ENCODE data around the gene NAPSA.
"Not testable (repeated sequence)": the region's sequence is repeated elsewhere in the genome, so short reads cannot be mapped to it uniquely, and the experiment has no call there.

Gene NAPSA

GRCh38 chr19:50402544-50403301 is 37.3 kb upstream of the NAPSA start:
- FAIRE-seq: no peak
- DNase-seq (ENCODE audit: insufficient read length, low spot score): no peak

GRCh38 chr19:50401605-50402450 is 36.4 kb upstream of the NAPSA start:
- FAIRE-seq: no peak
- TF ChIP-seq SPI1 (IDR thresholded peaks at IDR 0.05; ENCODE audit: low read depth, low read length): no peak
- no peak for TF ChIP-seq POLR2A (IDR thresholded peaks at IDR 0.05; ENCODE audit: low read depth, low read length)
- TF ChIP-seq POLR2AphosphoS5 (IDR thresholded peaks at IDR 0.05; ENCODE audit: low read depth, low read length): no peak
- TF ChIP-seq POU2F2 (IDR thresholded peaks at IDR 0.05; ENCODE audit: low read depth, low read length): no peak
- no peak for TF ChIP-seq TAF1 (IDR thresholded peaks at IDR 0.05; ENCODE audit: low read depth, low read length)
- no peak for TF ChIP-seq PAX5 (IDR thresholded peaks at IDR 0.05; ENCODE audit: insufficient read depth, low read length, severe bottlenecking)
- DNase-seq (ENCODE audit: insufficient read length, low spot score): no peak

More at GRCh38 chr19:50402544-50403301, 37.3 kb upstream of the NAPSA start:
- TF ChIP-seq SPI1 (IDR thresholded peaks at IDR 0.05; ENCODE audit: low read depth, low read length): no peak
- no peak for TF ChIP-seq POLR2A (IDR thresholded peaks at IDR 0.05; ENCODE audit: low read depth, low read length)
- TF ChIP-seq POLR2AphosphoS5 (IDR thresholded peaks at IDR 0.05; ENCODE audit: low read depth, low read length): no peak
- TF ChIP-seq PAX5 (IDR thresholded peaks at IDR 0.05; ENCODE audit: insufficient read depth, low read length, severe bottlenecking): no peak
- no peak for TF ChIP-seq POU2F2 (IDR thresholded peaks at IDR 0.05; ENCODE audit: low read depth, low read length)
- TF ChIP-seq TAF1 (IDR thresholded peaks at IDR 0.05; ENCODE audit: low read depth, low read length): no peak

- FAIRE-seq (no peak), DNase-seq (ENCODE audit: insufficient read length, low spot score) (no peak)
- TF ChIP-seq TAF1 (IDR thresholded peaks at IDR 0.05; ENCODE audit: low read depth, low read length) (no peak), POLR2A (IDR thresholded peaks at IDR 0.05; ENCODE audit: low read depth, low read length) (no peak), POLR2AphosphoS5 (IDR thresholded peaks at IDR 0.05; ENCODE audit: low read depth, low read length) (no peak), SPI1 (IDR thresholded peaks at IDR 0.05; ENCODE audit: low read depth, low read length) (no peak), PAX5 (IDR thresholded peaks at IDR 0.05; ENCODE audit: insufficient read depth, low read length, severe bottlenecking) (no peak), POU2F2 (IDR thresholded peaks at IDR 0.05; ENCODE audit: low read depth, low read length) (no peak)
Measured at GRCh38 chr19:50399368-50399745, 33.9 kb upstream of the NAPSA start.

- no peak for FAIRE-seq
- no peak for TF ChIP-seq POU2F2 (IDR thresholded peaks at IDR 0.05; ENCODE audit: low read depth, low read length)
- TF ChIP-seq SPI1 (IDR thresholded peaks at IDR 0.05; ENCODE audit: low read depth, low read length): no peak
- TF ChIP-seq POLR2AphosphoS5 (IDR thresholded peaks at IDR 0.05; ENCODE audit: low read depth, low read length): no peak
- TF ChIP-seq PAX5 (IDR thresholded peaks at IDR 0.05; ENCODE audit: insufficient read depth, low read length, severe bottlenecking): no peak
- TF ChIP-seq TAF1 (IDR thresholded peaks at IDR 0.05; ENCODE audit: low read depth, low read length): no peak
- no peak for TF ChIP-seq POLR2A (IDR thresholded peaks at IDR 0.05; ENCODE audit: low read depth, low read length)
- no peak for DNase-seq (ENCODE audit: insufficient read length, low spot score)
Measured at GRCh38 chr19:50398675-50399367, 33.4 kb upstream of the NAPSA start.

- TF ChIP-seq POU2F2 (IDR thresholded peaks at IDR 0.05; ENCODE audit: low read depth, low read length): no peak
- no peak for TF ChIP-seq POLR2AphosphoS5 (IDR thresholded peaks at IDR 0.05; ENCODE audit: low read depth, low read length)
- TF ChIP-seq PAX5 (IDR thresholded peaks at IDR 0.05; ENCODE audit: insufficient read depth, low read length, severe bottlenecking): no peak
- FAIRE-seq: no peak
- no peak for DNase-seq (ENCODE audit: insufficient read length, low spot score)
Measured at GRCh38 chr19:50394017-50394416, 28.6 kb upstream of the NAPSA start.

GRCh38 chr19:50393589-50393988 is 28.1 kb upstream of the NAPSA start:
- DNase-seq (ENCODE audit: insufficient read length, low spot score): no peak
- TF ChIP-seq POLR2A (IDR thresholded peaks at IDR 0.05; ENCODE audit: low read depth, low read length) (no peak), POU2F2 (IDR thresholded peaks at IDR 0.05; ENCODE audit: low read depth, low read length) (no peak), TAF1 (IDR thresholded peaks at IDR 0.05; ENCODE audit: low read depth, low read length) (no peak), PAX5 (IDR thresholded peaks at IDR 0.05; ENCODE audit: insufficient read depth, low read length, severe bottlenecking) (no peak), SPI1 (IDR thresholded peaks at IDR 0.05; ENCODE audit: low read depth, low read length) (no peak), POLR2AphosphoS5 (IDR thresholded peaks at IDR 0.05; ENCODE audit: low read depth, low read length) (no peak)
- no peak for FAIRE-seq

GRCh38 chr19:50392759-50393158 is 27.3 kb upstream of the NAPSA start:
- no peak for DNase-seq (ENCODE audit: insufficient read length, low spot score)
- TF ChIP-seq SPI1 (IDR thresholded peaks at IDR 0.05; ENCODE audit: low read depth, low read length) (no peak), POLR2AphosphoS5 (IDR thresholded peaks at IDR 0.05; ENCODE audit: low read depth, low read length) (no peak), TAF1 (IDR thresholded peaks at IDR 0.05; ENCODE audit: low read depth, low read length) (no peak), POLR2A (IDR thresholded peaks at IDR 0.05; ENCODE audit: low read depth, low read length) (no peak), PAX5 (IDR thresholded peaks at IDR 0.05; ENCODE audit: insufficient read depth, low read length, severe bottlenecking) (no peak)
- FAIRE-seq: no peak

GRCh38 chr19:50390952-50391351 is 25.5 kb upstream of the NAPSA start:
- DNase-seq (ENCODE audit: insufficient read length, low spot score); FAIRE-seq: not testable (repeated sequence)

GRCh38 chr19:50390295-50390694 is 24.9 kb upstream of the NAPSA start:
- not testable (repeated sequence) for FAIRE-seq; DNase-seq (ENCODE audit: insufficient read length, low spot score)
